ENCODE results near the gene BIN1.

DNA sequence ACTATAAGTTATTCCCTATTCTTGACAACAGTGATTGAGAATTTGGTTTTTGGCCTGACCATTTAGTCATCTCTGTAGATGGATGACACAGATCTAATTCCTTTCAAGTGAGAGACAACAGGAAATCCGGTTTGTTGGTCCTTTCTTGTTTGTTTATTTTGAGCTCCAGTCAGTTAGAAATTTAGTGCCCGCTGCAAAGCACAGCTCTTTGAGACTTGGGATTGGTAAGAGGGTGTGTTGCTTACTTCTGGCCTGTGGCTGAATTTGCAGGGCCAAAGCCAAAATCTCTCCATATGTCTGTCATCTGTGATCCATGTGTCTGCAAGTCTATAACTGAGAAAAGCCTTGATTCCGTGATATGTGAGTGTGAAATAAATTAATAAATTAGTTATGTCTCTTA lies 74.3 kb downstream of the BIN1 start:
- TF ChIP-seq, protein P1, sequence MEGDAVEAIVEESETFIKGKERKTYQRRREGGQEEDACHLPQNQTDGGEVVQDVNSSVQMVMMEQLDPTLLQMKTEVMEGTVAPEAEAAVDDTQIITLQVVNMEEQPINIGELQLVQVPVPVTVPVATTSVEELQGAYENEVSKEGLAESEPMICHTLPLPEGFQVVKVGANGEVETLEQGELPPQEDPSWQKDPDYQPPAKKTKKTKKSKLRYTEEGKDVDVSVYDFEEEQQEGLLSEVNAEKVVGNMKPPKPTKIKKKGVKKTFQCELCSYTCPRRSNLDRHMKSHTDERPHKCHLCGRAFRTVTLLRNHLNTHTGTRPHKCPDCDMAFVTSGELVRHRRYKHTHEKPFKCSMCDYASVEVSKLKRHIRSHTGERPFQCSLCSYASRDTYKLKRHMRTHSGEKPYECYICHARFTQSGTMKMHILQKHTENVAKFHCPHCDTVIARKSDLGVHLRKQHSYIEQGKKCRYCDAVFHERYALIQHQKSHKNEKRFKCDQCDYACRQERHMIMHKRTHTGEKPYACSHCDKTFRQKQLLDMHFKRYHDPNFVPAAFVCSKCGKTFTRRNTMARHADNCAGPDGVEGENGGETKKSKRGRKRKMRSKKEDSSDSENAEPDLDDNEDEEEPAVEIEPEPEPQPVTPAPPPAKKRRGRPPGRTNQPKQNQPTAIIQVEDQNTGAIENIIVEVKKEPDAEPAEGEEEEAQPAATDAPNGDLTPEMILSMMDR (IDR thresholded peaks at IDR 0.05; ENCODE audit: low read length) = no peak
- TF ChIP-seq EZH2 (optimal IDR thresholded peaks at IDR 0.05; ENCODE audit: low read depth, low read length) = no peak
